GM19099 (cell line): Measurements from ENCODE around the gene ULK2.

Experiments used
- POLR2A ChIP-seq: IDR thresholded peaks from 3 replicates; pipeline ENCODE4 v1.6.1; 2011; ENCODE audit warnings: low read depth; ENCODE audit not compliant: insufficient read length; ENCODE audit errors: extremely low read depth

The ULK2 gene

GRCh38 chr17:19781488-19782458 is 86.0 kb downstream of the ULK2 start:
- TF ChIP-seq POLR2A = no peak

DNA sequence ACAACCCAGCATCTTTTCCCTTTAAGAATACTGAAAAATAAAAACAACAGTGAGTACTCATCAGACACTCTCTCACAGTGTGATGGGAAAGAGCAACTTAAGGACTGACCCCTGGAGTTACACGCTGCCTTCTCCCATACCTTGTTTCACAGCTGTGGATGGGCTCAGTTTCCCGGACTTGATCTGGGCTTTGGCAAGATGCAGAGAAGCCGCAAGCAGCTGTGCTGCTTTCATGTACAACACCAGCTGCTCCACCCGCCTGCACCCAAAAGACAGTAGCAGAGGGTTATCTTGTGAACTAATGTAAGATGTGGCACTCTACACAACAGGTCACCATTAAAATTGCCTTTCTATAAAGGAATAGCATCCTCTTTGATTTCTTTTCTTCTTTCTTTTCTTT is 86.9 kb downstream of the ULK2 start:
- no peak for TF ChIP-seq POLR2A

DNA sequence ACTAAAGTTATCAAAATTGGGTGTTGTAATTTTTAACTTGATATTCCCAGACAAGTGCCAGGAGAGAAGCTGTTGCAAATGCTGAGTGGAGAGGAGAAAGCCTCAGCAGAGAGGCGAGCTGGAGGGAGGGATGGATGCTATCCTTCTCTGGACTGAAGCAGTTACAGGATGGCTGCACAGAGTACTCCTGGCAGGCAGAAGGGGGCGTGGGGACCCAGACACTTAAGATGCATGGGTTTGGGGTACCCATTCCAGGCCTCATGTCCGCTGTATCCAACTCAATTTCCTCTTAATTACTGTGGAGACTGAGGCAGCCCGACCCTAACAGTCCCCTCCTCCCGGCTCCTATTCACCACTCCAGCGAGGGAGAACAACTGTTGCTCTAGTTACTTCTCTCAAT is 94.2 kb downstream of the ULK2 start:
- TF ChIP-seq POLR2A = no peak

DNA sequence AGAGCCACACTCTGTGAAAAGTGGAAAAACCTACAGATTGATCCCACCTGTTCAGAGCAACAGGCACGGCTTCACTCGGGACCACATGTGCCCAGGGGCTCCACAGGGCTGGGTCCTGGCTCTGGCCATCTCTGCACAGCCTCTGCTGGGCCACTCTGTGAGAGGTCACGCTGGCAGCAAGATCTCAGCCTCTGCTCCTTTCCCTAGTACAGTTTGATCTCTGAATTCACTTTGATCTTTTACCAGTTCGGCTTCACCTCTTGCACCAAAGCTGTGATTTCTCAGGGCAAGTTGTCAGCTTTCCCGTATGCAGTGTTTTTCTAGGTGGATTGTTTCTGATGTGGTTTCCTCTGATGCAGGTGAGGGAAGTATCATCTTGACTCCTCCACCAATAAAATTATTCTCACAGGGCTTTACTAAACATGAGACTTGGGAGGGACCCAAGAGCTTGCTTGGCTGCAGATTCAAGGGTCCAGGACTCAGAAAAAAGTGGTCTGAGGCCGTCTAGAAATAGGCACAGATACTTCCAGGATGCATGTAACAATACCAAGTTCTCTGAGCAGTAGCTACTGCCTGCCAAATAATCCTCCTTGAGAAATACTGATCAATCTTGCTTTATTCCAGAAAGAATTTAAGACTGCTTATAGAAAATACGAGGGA is 95.6 kb downstream of the ULK2 start:
- no peak for TF ChIP-seq POLR2A

DNA sequence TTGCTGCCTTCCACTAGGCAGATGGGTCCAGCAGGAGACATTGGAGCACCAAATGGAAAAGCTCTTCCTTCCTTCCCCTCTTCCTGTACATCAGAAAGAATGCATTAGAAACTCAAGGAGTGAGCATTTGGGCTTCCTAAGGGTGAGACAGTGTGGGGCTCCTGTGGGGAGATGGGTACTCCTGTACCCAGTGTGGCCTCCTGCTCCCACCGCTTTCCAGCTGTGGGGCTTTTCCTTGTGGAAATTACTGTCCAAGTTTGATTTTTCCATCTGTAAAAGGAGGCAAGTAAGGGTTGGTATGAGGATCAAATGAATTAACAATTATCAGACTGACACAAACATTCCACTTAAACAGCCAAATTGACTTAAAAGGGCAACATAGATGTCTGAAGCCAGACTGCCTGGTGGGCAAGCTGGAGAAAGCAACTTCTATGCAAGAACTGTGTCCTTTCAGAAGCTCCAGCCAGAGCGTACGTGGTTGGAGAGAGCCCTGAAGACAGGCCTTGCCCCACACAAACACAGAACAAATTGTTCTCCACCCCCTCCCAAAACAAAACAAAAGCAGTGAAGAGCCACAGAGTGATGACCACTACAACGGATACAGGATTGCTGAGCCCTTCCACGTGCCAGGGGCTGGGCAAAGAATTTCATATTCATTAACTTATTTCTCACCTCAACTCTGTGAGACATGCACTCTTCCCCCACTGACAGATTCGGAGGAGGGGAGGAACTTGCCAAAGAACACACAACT is 96.6 kb downstream of the ULK2 start:
- TF ChIP-seq POLR2A = no peak

DNA sequence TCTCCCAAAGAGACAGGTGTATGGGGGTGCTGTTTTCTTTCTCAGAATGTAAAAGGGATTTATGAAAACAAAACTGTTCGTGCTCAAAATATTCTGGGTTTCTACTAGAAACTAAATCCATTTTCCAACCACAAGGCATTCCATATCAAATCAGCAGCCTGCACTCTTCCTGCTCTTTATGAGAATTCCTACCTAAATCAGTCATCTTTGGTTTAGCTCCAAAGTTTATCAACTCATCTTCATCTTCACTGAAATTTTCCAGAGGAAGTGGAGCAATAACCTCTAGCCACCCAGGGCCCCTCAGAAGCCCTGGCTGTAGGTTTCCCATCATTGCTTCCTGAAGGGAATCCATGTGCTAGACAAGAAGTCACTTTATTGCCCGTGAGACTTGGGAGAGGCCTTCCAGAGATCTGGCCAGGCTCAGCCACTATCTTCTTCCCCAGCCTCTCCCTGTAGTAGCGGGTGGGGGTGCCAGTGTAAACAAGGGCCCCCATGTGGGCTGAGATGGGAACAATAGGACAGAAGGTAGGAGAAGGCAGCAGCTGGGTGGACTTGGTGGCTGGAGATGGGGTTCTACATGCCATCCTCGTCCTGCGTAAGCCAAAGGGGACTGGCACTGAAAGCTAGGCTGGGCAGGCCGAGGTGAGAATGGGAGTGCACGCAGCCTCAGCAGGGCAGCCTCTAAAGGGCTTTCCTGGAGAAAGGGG is 97.6 kb downstream of the ULK2 start:
- TF ChIP-seq POLR2A = no peak

- TF ChIP-seq POLR2A = no peak
Measured at GRCh38 chr17:19768046-19768782, 99.5 kb downstream of the ULK2 start.

DNA sequence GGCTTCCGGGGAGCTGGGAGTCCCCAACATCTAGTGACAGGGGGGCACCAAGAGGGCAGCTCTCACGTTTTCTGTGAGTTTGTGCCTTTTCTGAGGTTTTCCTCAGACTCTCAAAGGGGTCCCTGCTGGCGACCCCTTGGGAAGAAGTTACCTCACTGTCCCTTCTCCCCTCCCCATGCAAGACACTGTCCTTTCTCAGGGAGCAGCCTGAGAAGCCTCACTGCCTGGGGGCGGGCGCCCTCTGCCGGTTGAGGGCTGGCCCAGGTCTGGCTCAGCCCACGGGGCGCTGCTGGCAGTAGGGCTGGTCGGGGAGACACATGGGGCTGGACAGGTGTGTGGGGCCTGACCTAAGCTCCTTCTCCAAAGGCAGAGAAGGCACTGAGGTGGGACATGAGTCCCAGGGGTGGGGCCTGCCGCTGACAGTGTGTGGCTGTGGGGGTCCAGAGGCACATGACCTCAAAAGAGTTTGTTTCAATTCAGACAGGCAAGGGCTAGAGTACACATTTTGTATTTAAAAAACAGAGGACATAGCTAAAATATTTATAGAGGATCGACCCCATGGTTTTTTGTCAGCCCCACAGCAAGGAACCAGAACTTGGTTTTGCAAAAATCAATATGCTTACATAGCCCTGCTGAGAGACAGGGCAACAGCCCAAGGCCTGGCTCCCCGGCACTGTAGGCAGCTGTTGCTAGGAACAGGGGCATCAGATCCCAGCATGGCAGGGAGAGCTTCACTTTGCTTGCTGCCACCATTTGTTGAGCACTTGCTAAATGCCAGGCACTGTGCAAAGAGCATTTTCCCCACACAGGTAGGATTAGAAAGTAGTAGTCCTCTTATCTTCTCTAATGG is 101.1 kb downstream of the ULK2 start:
- no peak for TF ChIP-seq POLR2A

DNA sequence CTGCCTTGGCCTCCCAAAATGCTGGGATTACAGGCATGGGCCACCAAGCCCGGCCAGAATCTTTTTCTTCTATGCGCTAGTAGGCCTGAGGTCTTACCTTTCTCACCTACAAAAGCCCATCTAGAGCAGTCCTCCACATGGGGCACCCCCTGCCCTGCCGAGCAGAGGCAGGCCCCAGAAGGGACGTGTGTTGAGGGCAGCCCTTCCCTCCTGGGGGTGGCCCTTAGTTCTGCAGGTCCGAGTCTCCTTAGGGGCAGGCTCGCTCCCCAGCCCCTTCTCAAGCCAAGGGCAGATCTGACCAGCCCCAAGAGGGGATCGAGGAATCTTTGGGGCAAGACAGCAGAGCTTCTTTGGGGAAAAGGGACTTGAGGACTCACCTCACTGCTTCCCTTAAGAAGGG is 101.7 kb downstream of the ULK2 start:
- no peak for TF ChIP-seq POLR2A

GRCh38 chr17:19763416-19763815 is 104.3 kb downstream of the ULK2 start:
- TF ChIP-seq POLR2A = no peak

DNA sequence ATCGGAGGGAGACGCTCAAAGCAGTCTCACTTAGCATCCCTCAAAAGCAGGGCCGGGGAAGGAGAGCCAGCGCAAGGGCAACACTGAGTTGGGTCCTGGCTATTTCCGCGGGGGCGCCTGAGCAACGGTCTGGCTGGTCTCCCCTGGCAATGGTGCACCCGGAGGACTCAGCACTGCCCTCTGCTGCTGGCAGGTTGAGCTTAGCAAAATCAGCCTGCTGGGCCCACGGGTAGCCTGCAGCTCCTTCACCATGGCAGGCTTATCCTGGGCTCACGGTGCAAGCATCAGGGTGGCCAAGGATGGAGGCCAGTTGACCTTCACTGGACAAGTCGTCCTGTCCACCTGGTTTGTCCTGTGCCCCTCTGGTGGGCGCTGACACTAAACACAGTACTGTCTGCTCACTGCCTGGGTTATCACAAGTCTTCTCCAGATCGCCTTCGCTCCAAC is 105.2 kb downstream of the ULK2 start:
- no peak for TF ChIP-seq POLR2A

DNA sequence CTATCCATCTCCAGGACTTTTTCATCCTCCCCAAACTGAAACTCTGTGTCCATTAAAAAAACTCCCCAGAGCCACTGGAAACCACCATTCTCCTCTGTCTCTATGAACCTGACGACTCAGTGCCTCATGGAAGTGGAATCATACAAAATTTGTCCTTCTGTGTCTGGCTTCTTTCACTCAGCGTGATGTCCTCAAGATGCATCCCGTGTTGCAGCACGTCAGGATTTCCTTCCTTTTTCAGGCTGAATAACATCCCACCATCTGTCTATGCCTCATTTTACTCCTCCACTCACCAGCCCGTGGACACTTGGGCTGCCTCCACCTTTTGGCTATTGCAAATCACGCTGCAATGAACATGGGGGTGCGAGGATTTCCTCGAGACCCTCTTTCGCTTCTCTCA is 107.0 kb downstream of the ULK2 start:
- no peak for TF ChIP-seq POLR2A

GRCh38 chr17:19759568-19760549 is 107.9 kb downstream of the ULK2 start:
- TF ChIP-seq POLR2A = no peak
